SU-DHL-6 (cell line): ENCODE results near the gene ABCC10.

ENCODE experiments used
- CTCF ChIP-seq: fragments of 200-600 bp; sonication (generic); IDR thresholded peaks from one replicate; pipeline ENCODE4 v1.5.1; 2017; ENCODE audit warnings: antibody characterized with exemption, mild to moderate bottlenecking, low read length, moderate library complexity; ENCODE audit not compliant: insufficient read depth, poor library complexity, severe bottlenecking
- EZH2phosphoT487 ChIP-seq: fragments of 200-600 bp; sonication (generic), shearing (Covaris generic); conservative IDR thresholded peaks from 2 replicates; pipeline ENCODE4 v1.6.1; 2018; ENCODE audit warnings: mild to moderate bottlenecking, antibody characterized with exemption, low read length, moderate library complexity, mixed read lengths

DNA sequence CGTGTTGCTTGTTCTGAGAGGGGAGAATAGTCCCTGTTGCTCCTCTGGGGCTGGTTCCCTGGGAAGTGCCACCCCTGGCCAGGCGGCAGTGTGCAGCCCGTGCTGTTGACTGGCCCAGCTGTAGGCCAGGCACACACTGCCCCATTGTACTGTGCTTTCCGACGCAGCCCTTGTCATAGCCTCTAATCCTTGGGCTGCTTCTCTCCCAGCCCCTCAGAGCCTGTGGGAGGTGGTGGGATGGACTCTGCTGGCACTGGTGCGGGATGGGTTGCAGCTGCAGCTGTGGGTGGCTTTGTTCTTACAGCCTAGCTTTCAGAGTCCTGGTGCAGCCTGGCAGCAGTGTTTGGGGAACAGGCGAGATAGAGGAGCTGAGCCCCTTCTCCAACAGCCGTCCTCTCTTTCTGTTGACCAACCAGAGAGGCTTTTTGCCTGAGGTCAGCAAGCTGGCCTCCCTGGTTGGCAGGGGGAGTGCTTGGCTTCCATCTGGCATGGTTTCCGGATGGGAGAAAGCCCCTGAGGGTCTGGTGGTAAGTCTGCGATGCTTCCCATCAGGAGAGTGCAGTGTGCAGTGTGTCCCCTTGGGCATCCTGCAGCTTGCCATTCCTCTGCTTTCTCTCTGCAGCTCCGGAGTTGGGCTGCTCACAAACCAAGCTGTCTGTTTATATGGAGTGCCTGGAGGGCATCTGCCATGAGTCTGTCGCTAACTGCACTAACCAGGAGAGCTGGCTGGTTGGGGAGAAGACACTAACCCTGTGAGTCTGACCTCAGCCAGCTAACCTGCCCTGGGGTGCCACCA is 62.1 kb downstream of the ABCC10 start:
- no peak for TF ChIP-seq CTCF
- no peak for TF ChIP-seq EZH2phosphoT487
